Heart left ventricle (tissue), 16 donors: Measurements from ENCODE around the gene CDC42EP3. TPM values are rescaled to one million over a fixed set of nuclear protein-coding genes. Genes with fewer than 3 reads are reported as not detected.

ENCODE experiments used
- ATAC-seq, 4 donors: fragments of 200-7000 bp; cut with Tn5 transposase; one replicate each; pipeline ENCODE4 v1.9.1; 2020 to 2022; ENCODE audit warnings: moderate library complexity in 4 of 4, mild to moderate bottlenecking in 3 of 4, moderate number of reproducible peaks in 1 of 4
- DNase-seq, 5 donors: peaks; one replicate each; pipeline ENCODE4 v3.0.0-alpha.2; 2020
- H3K27ac ChIP-seq, 12 donors: fragments of 200-600 bp; sonication (generic) in 4 of 12; one replicate each; pipeline versions ENCODE4 v1.5.0 to v1.8.0; 2016 to 2022; ENCODE audit warnings: mild to moderate bottlenecking in 2 of 12
- H3K27me3 ChIP-seq, 9 donors: fragments of 200-600 bp; sonication (generic) in 2 of 9; one replicate each; pipeline versions ENCODE4 v1.5.1 to v1.8.0; 2016 to 2022; ENCODE audit warnings: mild to moderate bottlenecking in 3 of 9
- H3K36me3 ChIP-seq, 9 donors: fragments of 200-600 bp; sonication (generic) in 2 of 9; one replicate each; pipeline versions ENCODE4 v1.5.0 to v1.8.0; 2018 to 2022; ENCODE audit warnings: mild to moderate bottlenecking in 2 of 9
- H3K4me1 ChIP-seq, 12 donors: fragments of 200-600 bp; sonication (generic) in 4 of 12; one replicate each; pipeline versions ENCODE4 v1.5.0 to v1.8.0; 2016 to 2022; ENCODE audit warnings: mild to moderate bottlenecking in 3 of 12
- H3K4me3 ChIP-seq, 12 donors: fragments of 200-600 bp; sonication (generic) in 4 of 12; one replicate each; pipeline versions ENCODE4 v1.5.0 to v1.8.0; 2017 to 2022; ENCODE audit warnings: mild to moderate bottlenecking in 9 of 12, moderate library complexity in 4 of 12
- H3K9me3 ChIP-seq, 12 donors: fragments of 200-600 bp; sonication (generic) in 4 of 12; one replicate each; pipeline versions ENCODE4 v1.5.0 to v1.8.0; 2016 to 2022; ENCODE audit warnings: mild to moderate bottlenecking in 1 of 12
- CTCF ChIP-seq, 12 donors: fragments of 200-600 bp; sonication (generic) in 4 of 12; IDR thresholded peaks; one replicate each; pipeline versions ENCODE4 v1.5.0 to v1.8.0; 2018 to 2022; ENCODE audit warnings: antibody characterized with exemption in 12 of 12, mild to moderate bottlenecking in 5 of 12
- POLR2A ChIP-seq, 2 donors: fragments of 450-650 bp; IDR thresholded peaks; one replicate each; pipeline ENCODE4 v1.6.1; 2017; ENCODE audit warnings: antibody characterized with exemption in 2 of 2, mild to moderate bottlenecking in 2 of 2, moderate library complexity in 2 of 2
- WGBS, 4 donors: extraction: QIAGEN DNeasy Blood & Tissue Kit in 2 of 4; methylation state at CpG; one replicate each; pipeline versions ENCODE4 v1.1.5 to v1.1.7; 2013 to 2018; 5-methylcytosine and 5-hydroxymethylcytosine counted together
- intact Hi-C, 10 donors: fragments of 100-400 bp; cut with DNase I; formaldehyde crosslinking; loops; one replicate each; pipeline versions ENCODE4 v1.11.1 to v1.14.2; 2022
- polyA plus RNA-seq, 2 donors: library from polyadenylated mRNA; stranded (reverse); fragments of 200-250 nt; gene quantifications; one replicate each; pipeline ENCODE4 v1.2.3, GENCODE V29; 2013
- total RNA-seq, 9 donors: library from RNA; depleted of rRNA in 2 of 9; stranded (reverse); fragments of >200 nt in 2 of 9; fragmentation: NEBNext Ultra II Directional in 3 of 9; extraction: Animal tissue kit (Norgen Biotek cat#: 25700) in 3 of 9; gene quantifications; one replicate each; pipeline versions ENCODE4 v1.1.0 to v1.2.4, GENCODE V29; 2016 to 2023
- donor health status: ischemic (EF 13 %, LVEDD 7.1; RV severe dilation, severe dysfunction).
- donor health status: healthy with polysubstance abuse.
- donor health status: DM: no; HTN: yes; CAD: no.
- donor health status: DM: no; HTN: no; CAD: no.
- donor health status: ischemic (EF 25% LVEDD 6.9; RV normal size, moderate dysfunction).
- donor health status: ischemic (EF 25% LVEDD 5.7; RV mildly dilated, moderate dysfunction).
- donor health status: healthy.
- donor health status: DM: yes; HTN: yes; CAD: no.
- donor health status: ischemic (EF 35%, LVEDD 5.7; RV mildly dilated, moderate dysfunction).
- donor health status: nonischemic (EF 11% LVEDD 7.7; RV severe dilation, severe dysfunction).
- donor health status: DM: yes; HTN: yes; CAD: no.
- donor health status: PGD.
- donor health status: ischemic (EF 29% LVEDD 5.4; RV normal size, mild dysfunction).
- donor health status: nonischemic (EF 23%, LVEDD 6.1; RV moderate dilation, normal function).

The CDC42EP3 gene
- total and polyA plus RNA-seq, 11 donors = 32.5 to 189 (median 111) TPM

- Histone ChIP-seq H3K27ac (no peak overlapping the region), H3K4me1 (peaks cover 0 to 22% (median 0%) of the 10 kb centered on the region in 12 donors), H3K4me3 (no peak overlapping the region), H3K9me3 (no peaks in the 10 kb centered on the region), H3K36me3 (no peaks in the 10 kb centered on the region), H3K27me3 (no peaks in the 10 kb centered on the region)
- no peak for DNase-seq
- 85 to 90% (median 90%) methylated on average over 2 of the region's 2 CpGs for WGBS, 4 donors
- ATAC-seq = no peak
- intact Hi-C loops = no loop called here
- TF ChIP-seq POLR2A (IDR thresholded peaks at IDR 0.05) = no peak
- no peak for TF ChIP-seq CTCF (IDR thresholded peaks at IDR 0.05)
Measured at GRCh38 chr2:37705191-37705590, 33.7 kb upstream of the CDC42EP3 start.

GRCh38 chr2:37698931-37699481, 27.6 kb upstream of the CDC42EP3 start:
- intact Hi-C loops = no loop called here
- no peaks in the 10 kb centered on the region for H3K27me3 ChIP-seq
- ATAC-seq (no peak), DNase-seq (no peak)
- TF ChIP-seq POLR2A (IDR thresholded peaks at IDR 0.05) = no peak
- no peak for TF ChIP-seq CTCF (IDR thresholded peaks at IDR 0.05)
- no peaks in the 10 kb centered on the region for H3K4me1 ChIP-seq
- no peaks in the 10 kb centered on the region for H3K9me3 ChIP-seq
- no peak overlapping the region for H3K4me3 ChIP-seq
- H3K36me3 ChIP-seq = no peaks in the 10 kb centered on the region
- no peak overlapping the region for H3K27ac ChIP-seq
- 82 to 98% (median 94%) methylated on average over 2 of the region's 2 CpGs for WGBS, 4 donors

GRCh38 chr2:37695336-37695735, 23.9 kb upstream of the CDC42EP3 start:
- TF ChIP-seq POLR2A (IDR thresholded peaks at IDR 0.05) (no peak), CTCF (IDR thresholded peaks at IDR 0.05) (no peak)
- intact Hi-C loops = no loop called here
- Histone ChIP-seq H3K27ac (no peak overlapping the region), H3K9me3 (no peaks in the 10 kb centered on the region), H3K4me3 (no peak overlapping the region), H3K36me3 (no peaks in the 10 kb centered on the region), H3K4me1 (no peaks in the 10 kb centered on the region), H3K27me3 (no peaks in the 10 kb centered on the region)
- WGBS, 4 donors = 62 to 77% (median 68%) methylated on average over 4 of the region's 4 CpGs
- DNase-seq = no peak
- ATAC-seq = no peak

GRCh38 chr2:37692711-37693110, 21.3 kb upstream of the CDC42EP3 start:
- peaks cover 0 to 18% (median 5%) of the 10 kb centered on the region in 12 donors for H3K4me1 ChIP-seq
- no peak for DNase-seq
- H3K36me3 ChIP-seq = no peaks in the 10 kb centered on the region
- no peaks in the 10 kb centered on the region for H3K27me3 ChIP-seq
- H3K9me3 ChIP-seq = no peaks in the 10 kb centered on the region
- no peak overlapping the region for H3K27ac ChIP-seq
- H3K4me3 ChIP-seq = no peak overlapping the region
- no peak for TF ChIP-seq POLR2A (IDR thresholded peaks at IDR 0.05)
- TF ChIP-seq CTCF (IDR thresholded peaks at IDR 0.05) = no peak
- intact Hi-C loops = no loop called here
- no peak for ATAC-seq
